ENCODE measurements around the gene TMEM140.

DNA sequence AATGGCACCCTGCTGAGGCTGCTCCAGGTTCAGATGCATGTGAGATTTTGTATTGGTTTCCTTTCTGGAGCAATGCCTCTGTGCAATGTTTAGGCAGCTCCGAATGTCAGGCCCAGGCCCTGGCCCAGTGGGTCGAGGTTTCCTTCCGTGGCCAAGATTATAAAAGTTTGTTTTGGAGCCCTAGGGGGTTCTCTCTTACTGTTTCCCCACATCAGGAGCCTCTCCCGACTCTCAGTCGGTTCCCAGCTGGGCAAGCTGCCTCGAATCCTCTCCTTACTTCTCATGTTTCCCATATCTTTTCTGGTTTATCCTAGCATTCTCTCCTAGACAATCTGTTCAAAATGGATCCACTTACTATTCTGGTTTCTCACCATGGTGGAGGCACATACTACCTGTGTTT is 11.0 kb downstream of the TMEM140 start:
- TF ChIP-seq, protein P1, sequence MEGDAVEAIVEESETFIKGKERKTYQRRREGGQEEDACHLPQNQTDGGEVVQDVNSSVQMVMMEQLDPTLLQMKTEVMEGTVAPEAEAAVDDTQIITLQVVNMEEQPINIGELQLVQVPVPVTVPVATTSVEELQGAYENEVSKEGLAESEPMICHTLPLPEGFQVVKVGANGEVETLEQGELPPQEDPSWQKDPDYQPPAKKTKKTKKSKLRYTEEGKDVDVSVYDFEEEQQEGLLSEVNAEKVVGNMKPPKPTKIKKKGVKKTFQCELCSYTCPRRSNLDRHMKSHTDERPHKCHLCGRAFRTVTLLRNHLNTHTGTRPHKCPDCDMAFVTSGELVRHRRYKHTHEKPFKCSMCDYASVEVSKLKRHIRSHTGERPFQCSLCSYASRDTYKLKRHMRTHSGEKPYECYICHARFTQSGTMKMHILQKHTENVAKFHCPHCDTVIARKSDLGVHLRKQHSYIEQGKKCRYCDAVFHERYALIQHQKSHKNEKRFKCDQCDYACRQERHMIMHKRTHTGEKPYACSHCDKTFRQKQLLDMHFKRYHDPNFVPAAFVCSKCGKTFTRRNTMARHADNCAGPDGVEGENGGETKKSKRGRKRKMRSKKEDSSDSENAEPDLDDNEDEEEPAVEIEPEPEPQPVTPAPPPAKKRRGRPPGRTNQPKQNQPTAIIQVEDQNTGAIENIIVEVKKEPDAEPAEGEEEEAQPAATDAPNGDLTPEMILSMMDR (IDR thresholded peaks at IDR 0.05) = no peak
- TF ChIP-seq POLR2A (IDR thresholded peaks at IDR 0.05) = no peak
